ENCODE measurements around the gene MAVS. TPM values are rescaled to one million over a fixed set of nuclear protein-coding genes. Genes with fewer than 3 reads are reported as not detected.
A peak's percentile ranks its signal among the peaks of the same experiment; 100 is the strongest.

MAVS gene
- total RNA-seq, 6 experiments from 2014 or later = 38.8 to 44.8 (median 40.6) TPM

- H3K36me3 Mint-ChIP-seq (ENCODE audit: low read depth) = peaks cover 43% of the 10 kb centered on the region
- H3K4me3 Mint-ChIP-seq = no peak overlapping the region
- H3K9me3 Mint-ChIP-seq = no peaks in the 10 kb centered on the region; the same call in 1 of the 2 replicates
These were observed 77.9 kb downstream of the MAVS start for GRCh38 chr20:3924304-3925112.

GRCh38 chr20:3925113-3925695 lies 78.6 kb downstream of the MAVS start:
- TF ChIP-seq, protein P1, sequence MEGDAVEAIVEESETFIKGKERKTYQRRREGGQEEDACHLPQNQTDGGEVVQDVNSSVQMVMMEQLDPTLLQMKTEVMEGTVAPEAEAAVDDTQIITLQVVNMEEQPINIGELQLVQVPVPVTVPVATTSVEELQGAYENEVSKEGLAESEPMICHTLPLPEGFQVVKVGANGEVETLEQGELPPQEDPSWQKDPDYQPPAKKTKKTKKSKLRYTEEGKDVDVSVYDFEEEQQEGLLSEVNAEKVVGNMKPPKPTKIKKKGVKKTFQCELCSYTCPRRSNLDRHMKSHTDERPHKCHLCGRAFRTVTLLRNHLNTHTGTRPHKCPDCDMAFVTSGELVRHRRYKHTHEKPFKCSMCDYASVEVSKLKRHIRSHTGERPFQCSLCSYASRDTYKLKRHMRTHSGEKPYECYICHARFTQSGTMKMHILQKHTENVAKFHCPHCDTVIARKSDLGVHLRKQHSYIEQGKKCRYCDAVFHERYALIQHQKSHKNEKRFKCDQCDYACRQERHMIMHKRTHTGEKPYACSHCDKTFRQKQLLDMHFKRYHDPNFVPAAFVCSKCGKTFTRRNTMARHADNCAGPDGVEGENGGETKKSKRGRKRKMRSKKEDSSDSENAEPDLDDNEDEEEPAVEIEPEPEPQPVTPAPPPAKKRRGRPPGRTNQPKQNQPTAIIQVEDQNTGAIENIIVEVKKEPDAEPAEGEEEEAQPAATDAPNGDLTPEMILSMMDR (IDR thresholded peaks at IDR 0.05) = no peak
- H3K9me3 Mint-ChIP-seq = no peaks in the 10 kb centered on the region; the same call in 1 of the 2 replicates
- H3K27me3 Mint-ChIP-seq (ENCODE audit: insufficient read depth) = peaks cover 24% of the 10 kb centered on the region
- peaks cover 67% of the 10 kb centered on the region for H3K4me1 Mint-ChIP-seq (ENCODE audit: low read depth)
- H3K4me3 Mint-ChIP-seq = no peak overlapping the region
- H3K27ac Mint-ChIP-seq = peak overlapping the region; percentile 75; the same call in 1 of the 2 replicates
- no peak for DNase-seq
- peaks cover 42% of the 10 kb centered on the region for H3K36me3 Mint-ChIP-seq (ENCODE audit: low read depth)

More at GRCh38 chr20:3924304-3925112, 77.9 kb downstream of the MAVS start:
- peaks cover 22% of the 10 kb centered on the region for H3K27me3 Mint-ChIP-seq (ENCODE audit: insufficient read depth)
- peaks cover 61% of the 10 kb centered on the region for H3K4me1 Mint-ChIP-seq (ENCODE audit: low read depth)
- no peak for DNase-seq
- TF ChIP-seq, protein P1 (IDR thresholded peaks at IDR 0.05) = no peak
- H3K27ac Mint-ChIP-seq = peak overlapping the region; percentile 47

Small RNA genes within 50 kb of the gene (microRNA-seq; reads per million reads assigned to microRNA genes)
- not detected for gene MIR103A2
- not detected for gene MIR103B2

Other genes starting within 250 kb of the MAVS start
- gene GFRA4, start 183.4 kb upstream of the MAVS start, total RNA-seq (2021; fragmentation: NEBNext Ultra II Directional; extraction: Animal tissue kit (Norgen Biotek cat#: 25700)) = not detected
- gene ADAM33, start 164.8 kb upstream of the MAVS start, total RNA-seq (2021; fragmentation: NEBNext Ultra II Directional; extraction: Animal tissue kit (Norgen Biotek cat#: 25700)) = 10 to 100 TPM; 81.5 to 96.1 (median 87.6) TPM
- not detected for gene SIGLEC1, start 134.2 kb upstream of the MAVS start, total RNA-seq (2021; fragmentation: NEBNext Ultra II Directional; extraction: Animal tissue kit (Norgen Biotek cat#: 25700))
- not detected for gene HSPA12B, start 114.1 kb upstream of the MAVS start, total RNA-seq (2021; fragmentation: NEBNext Ultra II Directional; extraction: Animal tissue kit (Norgen Biotek cat#: 25700))
- 100 to 1,000 TPM in 1 of 6 experiments, 10 to 100 TPM in 5; 86.0 to 105 (median 89.9) TPM for gene ADISSP, start 79.1 kb upstream of the MAVS start, total RNA-seq (2021; fragmentation: NEBNext Ultra II Directional; extraction: Animal tissue kit (Norgen Biotek cat#: 25700))
- under 1 TPM in 5 of 6 experiments, not detected in 1; 0.19 to 0.48 (median 0.36) TPM for gene SPEF1, start 65.4 kb upstream of the MAVS start, total RNA-seq (2021; fragmentation: NEBNext Ultra II Directional; extraction: Animal tissue kit (Norgen Biotek cat#: 25700))
- 100 to 1,000 TPM; 109 to 128 (median 117) TPM for gene CENPB, start 60.1 kb upstream of the MAVS start, total RNA-seq (2021; fragmentation: NEBNext Ultra II Directional; extraction: Animal tissue kit (Norgen Biotek cat#: 25700))
- 10 to 100 TPM; 44.9 to 92.6 (median 84.5) TPM for gene CDC25B, start 50.5 kb upstream of the MAVS start, total RNA-seq (2021; fragmentation: NEBNext Ultra II Directional; extraction: Animal tissue kit (Norgen Biotek cat#: 25700))
- 10 to 100 TPM; 17.7 to 21.7 (median 19.4) TPM for gene AP5S1, start 26.3 kb upstream of the MAVS start, total RNA-seq (2021; fragmentation: NEBNext Ultra II Directional; extraction: Animal tissue kit (Norgen Biotek cat#: 25700))
- gene PANK2, start 42.6 kb downstream of the MAVS start, total RNA-seq (2021; fragmentation: NEBNext Ultra II Directional; extraction: Animal tissue kit (Norgen Biotek cat#: 25700)) = 10 to 100 TPM; 34.5 to 40.7 (median 38.3) TPM
- gene RNF24, start 168.7 kb downstream of the MAVS start, total RNA-seq (2021; fragmentation: NEBNext Ultra II Directional; extraction: Animal tissue kit (Norgen Biotek cat#: 25700)) = 10 to 100 TPM; 21.3 to 26.6 (median 24.7) TPM